H9 (cell line): ENCODE measurements around the gene RPN1. TPM values are rescaled to one million over a fixed set of nuclear protein-coding genes. Genes with fewer than 3 reads are reported as not detected.

Experiments
- DNase-seq: peaks from one replicate; pipeline ENCODE4 v3.0.0-alpha.2; 2017
- H2AFZ ChIP-seq: one replicate; pipeline ENCODE4 v1.6.1; 2013; ENCODE audit warnings: mild to moderate bottlenecking, low read length, control low read depth, moderate library complexity
- H2AK5ac ChIP-seq: 2 replicates; pipeline ENCODE4 v1.6.1; 2013; ENCODE audit warnings: low read length, control low read depth, mixed read lengths; ENCODE audit not compliant: insufficient read length
- H2BK120ac ChIP-seq: one replicate; pipeline ENCODE4 v1.6.1; 2013; ENCODE audit warnings: low read depth, mild to moderate bottlenecking, low read length, control low read depth, inconsistent platforms; ENCODE audit not compliant: poor library complexity, severe bottlenecking
- H2BK12ac ChIP-seq: 2 replicates; pipeline ENCODE4 v1.6.1; 2013; ENCODE audit warnings: low read length, control low read depth, mixed read lengths, low read depth; ENCODE audit not compliant: insufficient read length
- H2BK15ac ChIP-seq: 2 replicates; pipeline ENCODE4 v1.6.1; 2013; ENCODE audit warnings: low read depth, low read length, control low read depth
- H2BK20ac ChIP-seq: one replicate; pipeline ENCODE4 v1.6.1; 2013; ENCODE audit warnings: low read depth, mild to moderate bottlenecking, low read length, control low read depth, inconsistent platforms; ENCODE audit not compliant: poor library complexity, severe bottlenecking
- H2BK5ac ChIP-seq: 2 replicates; pipeline ENCODE4 v1.6.1; 2013; ENCODE audit warnings: low read length, control low read depth, mixed read lengths; ENCODE audit not compliant: insufficient read length
- H3K14ac ChIP-seq: 2 replicates; pipeline ENCODE4 v1.6.1; 2013; ENCODE audit warnings: low read length, control low read depth; ENCODE audit not compliant: insufficient read depth
- H3K18ac ChIP-seq: 2 replicates; pipeline ENCODE4 v1.6.1; 2013; ENCODE audit warnings: low read depth, mild to moderate bottlenecking, mixed read lengths, low read length, control low read depth; ENCODE audit not compliant: insufficient read length
- H3K23ac ChIP-seq: 2 replicates; pipeline ENCODE4 v1.6.1; 2013; ENCODE audit warnings: low read length, control low read depth, mixed read lengths, low read depth; ENCODE audit not compliant: insufficient read length
- H3K23me2 ChIP-seq: 2 replicates; pipeline ENCODE4 v1.6.1; 2013; ENCODE audit warnings: low read depth, mild to moderate bottlenecking, mixed read lengths, low read length, control low read depth; ENCODE audit not compliant: insufficient read length, poor library complexity, severe bottlenecking
- H3K27ac ChIP-seq: 2 replicates; pipeline ENCODE4 v1.5.1; 2013; ENCODE audit warnings: low read length, control low read depth, mixed read lengths, low read depth; ENCODE audit not compliant: insufficient read length
- H3K27me3 ChIP-seq: 2 replicates; pipeline ENCODE4 v1.6.1; 2013; ENCODE audit warnings: low read length, control low read depth, inconsistent platforms; ENCODE audit not compliant: insufficient read depth
- H3K4ac ChIP-seq: 2 replicates; pipeline ENCODE4 v1.6.1; 2013; ENCODE audit warnings: low read depth, mild to moderate bottlenecking, control low read depth, inconsistent platforms, low read length, moderate library complexity
- H3K4me1 ChIP-seq: 2 replicates; pipeline ENCODE4 v1.6.1; 2013; ENCODE audit warnings: low read length, control low read depth, inconsistent platforms; ENCODE audit not compliant: insufficient read depth
- H3K4me2 ChIP-seq: 2 replicates; pipeline ENCODE4 v1.6.1; 2013; ENCODE audit warnings: low read length, control low read depth, mixed read lengths; ENCODE audit not compliant: insufficient read length, insufficient read depth
- H3K56ac ChIP-seq: 2 replicates; pipeline ENCODE4 v1.6.1; 2013; ENCODE audit warnings: low read depth, mild to moderate bottlenecking, mixed read lengths, low read length, control low read depth; ENCODE audit not compliant: insufficient read length
- H3K79me1 ChIP-seq: 2 replicates; pipeline ENCODE4 v1.6.1; 2013; ENCODE audit warnings: low read depth, mild to moderate bottlenecking, moderate library complexity, low read length, control low read depth, inconsistent platforms; ENCODE audit not compliant: insufficient read depth, poor library complexity, severe bottlenecking
- H3K79me2 ChIP-seq: 2 replicates; pipeline ENCODE4 v1.6.1; 2013; ENCODE audit warnings: low read length, control low read depth, inconsistent platforms; ENCODE audit not compliant: insufficient read depth
- H3K9ac ChIP-seq: 2 replicates; pipeline ENCODE4 v1.6.1; 2013; ENCODE audit warnings: low read length, control low read depth, mixed read lengths; ENCODE audit not compliant: insufficient read length; ENCODE audit errors: extremely low read depth
- H3K9me3 ChIP-seq: one replicate; pipeline ENCODE4 v1.6.1; 2013; ENCODE audit warnings: low read depth, low read length, inconsistent platforms; ENCODE audit not compliant: control insufficient read depth
- H3T11ph ChIP-seq: one replicate; pipeline ENCODE4 v1.6.1; 2013; ENCODE audit warnings: mild to moderate bottlenecking, low read length, control low read depth, inconsistent platforms
- H4K20me1 ChIP-seq: one replicate; pipeline ENCODE4 v1.6.1; 2013; ENCODE audit not compliant: control insufficient read depth, insufficient read length, insufficient read depth
- H4K5ac ChIP-seq: 2 replicates; pipeline ENCODE4 v1.6.1; 2013; ENCODE audit warnings: low read depth, mild to moderate bottlenecking, mixed read lengths, low read length, control low read depth; ENCODE audit not compliant: insufficient read length
- H4K8ac ChIP-seq: replicated peaks from 2 replicates; pipeline ENCODE4 v1.6.1; 2013; ENCODE audit warnings: low read length, control low read depth, mixed read lengths, low read depth; ENCODE audit not compliant: insufficient read length
- H4K91ac ChIP-seq: 2 replicates; pipeline ENCODE4 v1.6.1; 2013; ENCODE audit warnings: low read depth, mild to moderate bottlenecking, moderate library complexity, mixed read lengths, low read length, control low read depth; ENCODE audit not compliant: insufficient read length
- H3K27ac Mint-ChIP-seq, 3 experiments: 2 replicates in 2 of 3; 3 replicates in 1 of 3; pipeline ENCODE4 v1.8.0; 2020 to 2021; ENCODE audit warnings: mixed read lengths in 3 of 3, mild to moderate bottlenecking in 1 of 3, moderate library complexity in 1 of 3
- H3K27me3 Mint-ChIP-seq: 2 replicates; pipeline ENCODE4 v1.8.0; 2021; ENCODE audit warnings: low read depth, mild to moderate bottlenecking, moderate library complexity, mixed read lengths
- H3K36me3 Mint-ChIP-seq, 3 experiments: 2 replicates in 2 of 3; 3 replicates in 1 of 3; pipeline ENCODE4 v1.8.0; 2020 to 2021; ENCODE audit warnings: low read depth in 3 of 3, mixed read lengths in 3 of 3; ENCODE audit not compliant: insufficient read depth in 1 of 3
- H3K4me1 Mint-ChIP-seq, 2 experiments: 2 replicates each; pipeline ENCODE4 v1.8.0; 2020; ENCODE audit warnings: mixed read lengths in 2 of 2
- H3K4me3 Mint-ChIP-seq, 2 experiments: 2 replicates in 1 of 2; 3 replicates in 1 of 2; pipeline ENCODE4 v1.8.0; 2020 to 2021; ENCODE audit warnings: mild to moderate bottlenecking in 2 of 2, mixed read lengths in 2 of 2, moderate library complexity in 1 of 2
- H3K9me3 Mint-ChIP-seq, 2 experiments: 2 replicates in 1 of 2; 3 replicates in 1 of 2; pipeline ENCODE4 v1.8.0; 2020; ENCODE audit warnings: mild to moderate bottlenecking in 2 of 2, mixed read lengths in 2 of 2, moderate library complexity in 1 of 2
- CTCF ChIP-seq: fragments of 200-600 bp; sonication (generic); conservative IDR thresholded peaks from 3 replicates; pipeline ENCODE4 v1.8.0; 2021; ENCODE audit warnings: antibody characterized with exemption, mild to moderate bottlenecking
- WGBS: extraction: QIAGEN DNeasy Blood & Tissue Kit; methylation state at CpG from one replicate; pipeline ENCODE4 v1.1.7; 2013; ENCODE audit warnings: missing lambda C conversion rate, low lambda C conversion rate, mixed read lengths; ENCODE audit not compliant: insufficient read length; ENCODE audit errors: extremely low coverage; 5-methylcytosine and 5-hydroxymethylcytosine counted together
- total RNA-seq: library from RNA; stranded (reverse); gene quantifications from 2 replicates; pipeline ENCODE4 v1.2.1, GENCODE V29; 2021

The RPN1 gene
- total RNA-seq, 1 experiment from 2014 or later: 174 TPM

- Histone ChIP-seq H3K4me2 (no peak overlapping the region), H3K56ac (no peak overlapping the region), H3K14ac (no peak overlapping the region), H3K4me1 (no peaks in the 10 kb centered on the region), H3K27ac (no peak overlapping the region), H2BK12ac (no peak overlapping the region), H3K4ac (no peak overlapping the region), H3K9ac (no peak overlapping the region), H3T11ph (no peak overlapping the region), H3K9me3 (no peaks in the 10 kb centered on the region), H2BK15ac (no peak overlapping the region), H3K79me2 (no peaks in the 10 kb centered on the region), H3K79me1 (no peaks in the 10 kb centered on the region), H4K91ac (no peak overlapping the region), H2BK120ac (no peak overlapping the region), H4K20me1 (no peaks in the 10 kb centered on the region), H2BK5ac (no peak overlapping the region), H2AFZ (no peak overlapping the region), H2BK20ac (no peak overlapping the region), H2AK5ac (no peak overlapping the region), H3K23ac (no peak overlapping the region), H3K18ac (no peak overlapping the region), H4K8ac (no peak overlapping the region), H3K23me2 (no peaks in the 10 kb centered on the region), H3K27me3 (no peaks in the 10 kb centered on the region), H4K5ac (no peak overlapping the region)
- Mint-ChIP-seq H3K36me3 (no peaks in the 10 kb centered on the region), H3K4me1 (peaks cover 4 to 8% of the 10 kb centered on the region in 2 experiments; a peak in 1 of 4 replicates), H3K27ac (no peak overlapping the region), H3K27me3 (no peaks in the 10 kb centered on the region), H3K9me3 (peaks cover 0 to 4% of the 10 kb centered on the region in 2 experiments; a peak in 1 of 5 replicates), H3K4me3 (no peak overlapping the region)
- no peak for DNase-seq
- TF ChIP-seq CTCF: no peak
- no CpG with 5 or more reads among the region's 5 CpGs for WGBS
Measured at GRCh38 chr3:128591738-128592426, 58.7 kb downstream of the RPN1 start.
